ENCODE results near the gene BEND6.
"Not testable (repeated sequence)": the region's sequence is repeated elsewhere in the genome, so short reads cannot be mapped to it uniquely, and the experiment has no call there.

BEND6 gene

DNA sequence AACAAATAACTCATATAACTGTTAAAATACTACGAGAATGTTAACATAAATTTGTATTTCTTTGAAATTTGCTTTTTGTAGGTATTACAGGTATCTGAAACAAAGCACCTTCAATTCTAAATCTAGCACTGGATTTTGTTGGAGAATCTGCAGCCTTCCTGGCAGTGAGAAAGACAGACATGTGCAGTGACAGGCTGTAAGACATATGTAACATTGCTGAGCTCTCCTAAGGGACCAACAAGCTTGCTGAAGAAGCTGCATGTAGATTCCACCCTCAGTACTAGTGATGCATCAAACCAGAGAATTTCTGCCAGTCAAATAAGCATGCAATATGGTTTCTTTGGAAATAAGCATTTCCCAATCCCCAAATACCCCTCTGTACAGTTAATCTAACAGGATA, 71.1 kb downstream of the BEND6 start:
- DNase-seq (ENCODE audit: low read depth in 4 of 4, low spot score in 1 of 4): no peak

DNA sequence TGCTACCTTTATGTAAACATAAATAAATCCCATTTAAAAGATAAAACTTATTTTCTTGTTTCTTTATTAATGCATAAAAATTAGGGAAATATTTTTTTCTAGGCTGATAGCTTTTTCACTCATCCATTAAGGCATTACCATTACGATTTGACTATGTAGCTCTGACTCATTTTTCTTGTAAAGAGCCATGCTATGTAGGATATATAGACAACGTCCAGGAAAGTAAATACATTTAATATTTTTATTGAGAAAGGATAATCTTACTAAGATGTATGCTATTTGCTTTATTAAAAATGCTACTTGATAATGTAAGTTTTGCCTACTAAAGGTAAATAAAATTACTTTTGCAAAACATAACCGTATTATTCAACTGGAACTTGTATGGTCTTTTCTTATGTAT, 72.4 kb downstream of the BEND6 start:
- DNase-seq (ENCODE audit: low read depth in 4 of 4, low spot score in 1 of 4): no peak

DNA sequence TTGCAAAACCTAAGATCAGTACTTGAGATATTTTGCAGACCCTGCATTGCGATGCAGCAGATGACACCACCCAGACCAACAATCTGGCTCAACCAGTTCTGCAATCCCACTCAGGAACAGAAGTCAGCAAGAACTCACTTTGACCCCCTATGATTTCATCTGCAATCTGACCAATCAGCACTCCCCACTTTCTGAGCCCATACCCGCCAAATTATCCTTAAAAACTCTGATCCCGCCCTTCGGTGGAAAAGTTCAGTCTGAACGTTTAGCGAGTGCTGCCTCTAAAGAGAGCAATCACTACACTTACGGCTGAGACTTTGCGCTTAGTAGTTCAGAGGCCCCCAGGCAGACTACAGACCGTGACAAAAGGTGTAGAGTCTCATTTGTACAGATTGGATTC, 74.3 kb downstream of the BEND6 start:
- DNase-seq (ENCODE audit: low read depth in 4 of 4, low spot score in 1 of 4): no peak

DNA sequence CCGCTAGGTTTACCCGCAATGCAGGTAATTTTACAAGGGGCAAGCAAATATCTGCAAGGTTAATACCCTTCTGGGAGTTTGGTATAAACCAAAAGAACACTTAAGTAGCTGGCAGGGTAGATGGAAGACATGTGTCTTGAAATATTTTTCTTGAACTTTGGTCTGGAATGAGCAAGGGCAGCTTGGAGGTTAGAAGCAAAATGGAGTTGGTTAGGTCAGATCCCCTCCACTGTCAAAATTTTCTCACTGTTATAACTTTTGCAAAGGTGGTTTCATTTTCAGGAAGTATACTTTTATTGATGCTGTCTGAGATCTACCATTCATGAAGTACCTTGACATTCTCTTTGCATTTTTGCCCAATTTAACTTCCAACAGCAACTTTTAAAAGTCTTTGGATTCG, 78.3 kb downstream of the BEND6 start:
- no peak for DNase-seq (ENCODE audit: low read depth in 4 of 4, low spot score in 1 of 4)

DNA sequence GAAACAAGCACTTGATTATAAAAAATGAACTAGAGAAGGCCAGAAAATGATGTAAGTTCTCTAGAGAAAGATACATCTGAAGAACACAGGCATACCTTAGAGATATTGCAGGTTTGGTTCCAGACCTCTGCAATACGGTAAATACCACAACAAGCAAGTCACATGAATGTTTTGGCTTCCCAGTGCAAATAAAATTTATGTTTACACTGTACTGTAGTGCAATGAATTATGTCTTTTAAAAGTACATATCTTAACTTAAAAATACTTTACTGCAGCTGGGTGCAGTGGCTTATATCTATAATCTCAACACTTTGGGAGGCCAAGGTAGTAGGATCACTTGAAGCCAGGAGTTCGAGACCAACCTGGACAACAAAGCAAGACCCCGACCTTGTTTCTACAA, 80.6 kb downstream of the BEND6 start:
- no peak for DNase-seq (ENCODE audit: low read depth in 4 of 4, low spot score in 1 of 4)

DNA sequence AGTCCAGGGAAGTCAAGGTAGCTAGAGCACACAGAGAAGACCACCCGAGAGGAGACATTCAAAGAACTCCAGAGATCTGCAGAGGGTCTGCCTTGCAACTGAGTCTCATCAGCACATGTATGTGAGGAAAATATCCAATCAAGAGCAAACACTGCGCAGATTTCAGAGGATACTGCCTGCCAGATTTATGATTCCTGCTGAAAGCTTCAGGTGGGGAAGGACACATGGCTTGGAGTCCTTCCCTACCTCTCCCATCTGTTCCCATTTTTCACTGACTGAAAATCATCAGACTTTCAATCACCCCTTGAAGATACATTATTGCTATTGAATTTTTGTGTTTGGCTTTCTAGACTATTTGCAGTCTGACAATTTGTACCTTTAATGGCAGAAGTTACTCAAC, 84.0 kb downstream of the BEND6 start:
- DNase-seq (ENCODE audit: low read depth in 4 of 4, low spot score in 1 of 4): no peak

DNA sequence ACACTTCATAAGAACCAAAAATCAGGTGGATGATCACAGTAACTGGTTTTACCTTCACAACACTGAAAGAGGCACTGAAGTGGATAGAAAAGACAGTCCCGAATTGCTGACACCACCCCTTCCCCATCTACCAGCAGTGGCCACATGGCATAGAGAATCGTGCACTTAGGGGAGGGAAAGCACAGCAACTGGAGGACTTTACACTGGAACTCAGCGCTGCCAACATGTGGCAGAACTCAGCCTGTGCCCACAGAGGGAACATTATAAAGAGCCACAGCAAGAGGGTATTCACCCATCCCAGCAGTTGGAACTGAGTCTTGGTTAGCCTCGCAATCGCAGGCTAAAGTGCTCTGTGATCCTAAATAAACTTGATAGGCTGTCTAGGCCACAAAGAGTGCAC, 85.1 kb downstream of the BEND6 start:
- no peak for DNase-seq (ENCODE audit: low read depth in 4 of 4, low spot score in 1 of 4)

DNA sequence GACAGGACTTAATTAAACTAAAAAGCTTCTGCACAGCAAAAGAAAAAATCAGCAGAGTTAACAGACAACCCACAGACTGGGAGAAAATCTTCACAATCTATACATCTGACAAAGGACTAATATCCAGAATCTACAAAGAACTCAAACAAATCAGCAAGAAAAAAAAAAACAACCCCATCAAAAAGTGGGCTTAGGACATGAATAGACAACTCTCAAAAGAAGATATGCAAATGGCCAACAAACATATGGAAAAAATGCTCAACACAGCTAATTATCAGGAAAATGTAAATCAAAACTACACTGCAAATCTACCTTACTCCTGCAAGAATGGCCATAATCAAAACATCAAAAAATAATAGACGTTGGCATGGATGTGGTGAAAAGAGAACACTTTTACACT, 89.2 kb downstream of the BEND6 start:
- DNase-seq (ENCODE audit: low read depth in 4 of 4, low spot score in 1 of 4): not testable (repeated sequence)

DNA sequence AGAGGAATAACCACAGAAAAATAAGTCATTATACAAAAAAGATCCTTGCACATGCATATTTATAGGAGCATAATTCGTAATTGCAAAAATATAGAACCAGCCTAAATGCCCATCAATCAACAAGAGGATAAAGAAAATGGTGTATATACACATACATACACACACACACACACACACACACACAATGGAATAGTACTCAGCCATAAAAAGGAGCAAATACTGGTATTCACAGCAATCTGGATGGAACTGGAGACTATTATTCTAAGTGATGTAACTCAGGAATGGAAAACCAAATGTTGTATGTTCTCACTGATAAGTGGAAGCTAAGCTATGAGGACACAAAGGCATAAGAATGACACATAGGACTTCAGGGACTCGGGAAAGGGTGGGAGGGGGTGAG, 89.7 kb downstream of the BEND6 start:
- no peak for DNase-seq (ENCODE audit: low read depth in 4 of 4, low spot score in 1 of 4)

DNA sequence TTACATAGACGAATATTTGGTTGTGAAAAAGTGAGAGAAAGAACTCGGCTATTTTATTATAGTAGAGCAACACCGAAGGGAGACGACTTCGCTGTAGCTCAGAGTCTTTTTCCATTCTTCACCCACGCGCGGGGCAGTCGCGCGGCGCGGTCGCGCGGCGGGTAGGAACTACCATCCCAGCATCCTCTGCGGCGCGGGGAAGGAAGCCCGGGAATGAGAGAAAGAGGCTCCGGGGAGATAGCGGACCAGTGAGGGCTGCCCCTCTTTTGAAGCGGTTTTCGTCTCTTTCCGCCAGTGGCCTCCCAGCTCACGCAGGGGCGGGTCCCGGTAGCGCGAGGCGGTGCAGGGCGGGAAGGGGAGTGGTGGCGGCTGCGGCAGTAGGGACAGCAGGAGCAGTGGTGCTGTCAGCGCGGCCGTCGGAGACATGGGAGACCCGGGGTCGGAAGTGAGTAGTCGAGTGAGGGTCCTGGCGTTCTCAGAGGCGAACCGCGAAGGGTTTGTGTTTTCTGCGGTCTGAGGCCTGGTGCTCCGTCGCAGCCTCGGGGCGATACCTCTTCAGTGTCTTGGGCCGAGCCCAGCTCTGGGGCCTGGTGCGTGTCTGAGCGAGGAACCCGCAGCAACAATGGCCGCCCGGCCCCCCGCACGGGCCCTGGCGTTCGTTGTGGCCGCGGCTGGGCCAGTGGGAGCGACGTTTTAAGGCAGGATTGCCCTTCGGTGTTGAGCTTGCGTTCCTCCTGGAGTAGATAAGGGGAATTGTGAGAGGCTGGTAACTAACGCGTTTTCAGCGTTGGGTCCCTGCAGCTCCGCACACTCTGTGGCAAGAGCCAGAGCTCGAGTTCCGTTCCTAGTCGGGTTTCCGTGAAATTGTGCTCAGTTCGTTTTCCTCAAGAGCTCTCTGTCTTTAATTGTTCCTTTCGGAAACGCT, 91.7 kb downstream of the BEND6 start, which contains the start of gene KIAA1586:
Gene KIAA1586 (plus strand): TSS at position 362 of the 925 bp plus-strand sequence. CDS start 63 bp downstream, at position 425.
- peak; percentile 42 to 80 (median 64) for DNase-seq (ENCODE audit: low read depth in 4 of 4, low spot score in 1 of 4)

DNA sequence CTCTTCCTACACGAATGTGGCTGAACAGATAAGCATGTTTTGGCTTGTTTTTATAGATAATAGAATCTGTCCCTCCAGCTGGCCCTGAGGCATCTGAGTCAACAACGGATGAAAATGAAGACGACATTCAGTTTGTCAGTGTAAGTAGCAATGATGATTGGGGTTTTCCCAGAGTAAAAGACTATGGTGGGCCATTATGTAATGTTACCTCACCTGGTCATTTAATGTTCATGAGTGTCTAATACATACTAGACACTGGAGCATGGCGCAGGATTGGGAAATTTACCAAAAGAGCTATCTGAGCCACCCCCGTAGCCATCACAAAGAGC, 92.3 kb downstream of the BEND6 start:
- not testable (repeated sequence) for DNase-seq (ENCODE audit: low read depth in 4 of 4, low spot score in 1 of 4)

DNA sequence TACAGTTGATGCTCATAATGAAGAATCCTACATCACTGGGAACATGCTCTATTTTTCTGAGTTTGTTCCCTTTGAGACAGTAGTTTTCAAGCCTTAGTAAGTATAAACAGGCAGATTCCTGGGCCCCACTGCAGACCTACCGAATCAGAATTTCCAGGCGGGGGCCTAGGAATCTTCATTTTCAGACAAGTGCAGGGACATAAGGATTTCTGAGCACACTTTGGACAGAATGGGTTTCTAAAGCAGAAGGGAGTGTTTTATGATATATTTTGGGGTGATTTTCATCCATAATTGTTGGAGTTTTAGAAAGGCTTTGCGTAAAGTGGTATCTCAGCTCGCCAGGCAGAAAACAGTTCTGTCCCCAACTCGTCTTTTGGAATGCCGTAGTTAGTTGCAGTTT, 93.0 kb downstream of the BEND6 start:
- DNase-seq (ENCODE audit: low read depth in 4 of 4, low spot score in 1 of 4): not testable (repeated sequence)

DNA sequence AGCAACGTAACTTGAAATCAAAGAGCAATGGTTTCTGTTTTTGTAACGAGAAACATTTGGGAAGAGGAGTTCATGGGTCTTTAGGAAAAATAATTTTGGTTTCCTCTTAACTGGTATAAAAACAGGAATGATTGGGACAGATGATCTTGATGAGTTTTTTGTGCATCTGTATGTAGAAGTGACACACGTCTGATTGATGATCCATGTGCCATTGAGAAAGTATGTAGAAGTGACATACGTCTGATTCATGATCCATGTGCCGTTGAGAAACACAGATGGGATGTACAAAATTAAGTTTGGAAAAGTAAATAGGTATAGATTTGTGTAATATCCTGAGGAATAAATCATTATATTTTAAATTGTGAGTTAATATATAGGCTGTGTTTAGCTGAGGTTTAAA, 93.7 kb downstream of the BEND6 start:
- DNase-seq (ENCODE audit: low read depth in 4 of 4, low spot score in 1 of 4): no peak

DNA sequence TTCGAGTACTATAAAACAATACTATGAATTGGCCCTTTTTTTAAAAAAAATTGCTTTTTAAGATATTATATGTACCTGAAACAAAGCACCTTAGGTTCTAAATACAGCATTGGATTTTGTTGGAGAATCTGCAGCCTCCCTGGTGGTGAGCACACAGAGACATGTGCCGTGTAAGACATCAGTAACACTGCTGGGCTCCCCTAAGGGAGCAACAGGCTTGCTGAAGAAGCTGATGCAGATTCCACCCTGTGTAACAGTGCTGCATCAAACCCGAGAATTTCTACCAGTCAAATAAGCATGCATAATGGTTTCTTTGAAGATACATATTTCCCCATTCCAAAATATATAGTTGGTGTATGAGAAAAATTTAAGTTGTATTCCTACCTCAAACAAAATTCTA, 108.9 kb downstream of the BEND6 start:
- no peak for DNase-seq (ENCODE audit: low read depth in 4 of 4, low spot score in 1 of 4)

DNA sequence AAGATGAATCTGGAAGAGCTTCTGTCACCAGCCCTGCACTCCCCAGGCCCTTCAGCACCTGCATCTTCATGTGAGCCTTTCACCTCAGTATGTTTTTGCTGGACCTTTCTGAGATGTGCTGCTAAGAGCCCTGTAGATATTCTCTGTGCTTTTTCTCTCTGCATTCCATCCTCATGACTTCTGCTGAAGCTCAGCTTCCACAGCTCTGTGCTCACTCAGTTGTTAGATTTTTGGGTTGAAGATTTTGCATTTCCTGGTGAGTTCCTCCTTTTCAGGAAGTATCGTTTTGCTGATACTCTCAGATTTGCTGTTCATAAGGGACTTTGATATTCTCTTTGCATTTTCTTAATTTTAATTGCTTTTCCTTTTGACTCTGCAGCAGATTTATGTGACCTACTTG, 109.9 kb downstream of the BEND6 start:
- no peak for DNase-seq (ENCODE audit: low read depth in 4 of 4, low spot score in 1 of 4)

DNA sequence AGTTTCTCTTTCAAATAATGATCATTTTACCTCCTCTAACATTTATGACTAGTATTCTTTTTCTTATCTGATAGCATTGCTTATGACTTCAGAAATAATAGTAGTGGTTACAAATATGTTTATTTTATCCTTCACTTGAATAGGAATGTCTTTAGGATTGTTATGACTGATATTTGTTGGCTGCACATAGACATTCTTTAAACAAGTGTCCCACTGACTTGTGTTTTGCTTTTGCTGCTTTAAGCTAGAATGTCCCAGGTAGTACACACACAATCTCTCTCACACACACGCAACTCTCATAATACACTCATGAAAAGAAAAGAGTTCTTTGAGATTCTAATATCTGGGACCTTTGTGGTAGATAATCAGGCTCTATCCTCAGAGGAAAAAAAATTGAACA, 113.2 kb downstream of the BEND6 start:
- no peak for DNase-seq (ENCODE audit: low read depth in 4 of 4, low spot score in 1 of 4)

DNA sequence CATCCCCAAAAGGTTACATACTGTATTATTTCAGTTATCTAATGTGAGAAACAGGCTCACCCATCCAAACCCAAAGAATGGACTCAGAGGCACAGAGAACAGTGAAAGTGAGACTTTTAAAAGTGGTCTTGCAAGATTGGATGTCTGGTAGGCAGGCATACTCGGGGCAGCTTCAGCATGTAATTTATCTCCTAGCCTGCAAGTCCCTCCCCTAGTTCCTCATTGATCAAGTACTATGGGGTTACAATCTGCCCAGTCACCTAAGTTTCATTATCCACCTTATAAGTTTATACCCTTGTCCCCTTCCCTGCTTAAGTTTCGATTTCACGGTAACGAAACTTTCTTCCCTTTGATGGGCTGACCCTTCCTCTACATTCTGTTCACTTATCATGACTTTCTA, 114.3 kb downstream of the BEND6 start:
- DNase-seq (ENCODE audit: low read depth in 4 of 4, low spot score in 1 of 4): no peak

DNA sequence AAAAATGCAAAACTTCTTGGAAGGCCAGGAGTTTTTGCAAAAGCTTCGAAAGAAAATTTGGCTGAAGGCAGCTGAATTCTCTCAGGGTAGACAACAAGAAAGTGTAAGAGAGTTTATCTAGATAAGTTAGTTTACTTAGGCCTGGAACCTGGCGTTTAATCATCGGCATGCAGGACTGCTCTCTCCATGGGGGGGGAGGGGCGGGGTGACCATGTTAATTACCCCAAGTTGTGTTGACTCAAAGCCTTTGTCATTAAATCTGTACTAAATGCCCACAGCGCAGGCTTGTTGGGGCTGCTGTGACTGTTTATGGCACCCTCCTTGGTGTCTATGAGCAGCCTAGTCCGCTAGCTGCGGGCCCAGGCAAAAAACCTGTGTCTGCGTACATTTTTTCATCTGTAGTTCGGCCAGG, 115.0 kb downstream of the BEND6 start:
- DNase-seq (ENCODE audit: low read depth in 4 of 4, low spot score in 1 of 4): no peak

DNA sequence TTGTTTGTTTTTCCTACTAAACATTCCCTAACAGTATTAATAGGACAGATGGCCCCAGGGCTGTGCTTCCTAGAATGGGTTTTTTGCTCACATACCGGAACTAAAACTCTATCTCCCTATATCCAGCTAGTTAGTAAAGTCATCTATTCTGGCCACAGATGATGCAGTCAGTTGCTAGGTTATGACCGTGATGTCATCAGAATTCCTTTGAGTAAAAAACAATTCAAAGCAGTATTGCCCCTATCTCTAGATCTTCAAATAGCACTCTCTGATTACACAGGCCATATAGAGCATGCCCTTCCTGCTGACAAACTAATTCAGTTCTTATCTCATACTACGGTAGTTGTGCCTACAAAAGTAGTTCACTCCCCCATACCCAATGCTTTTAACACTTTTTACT, 117.2 kb downstream of the BEND6 start:
- DNase-seq (ENCODE audit: low read depth in 4 of 4, low spot score in 1 of 4): no peak

DNA sequence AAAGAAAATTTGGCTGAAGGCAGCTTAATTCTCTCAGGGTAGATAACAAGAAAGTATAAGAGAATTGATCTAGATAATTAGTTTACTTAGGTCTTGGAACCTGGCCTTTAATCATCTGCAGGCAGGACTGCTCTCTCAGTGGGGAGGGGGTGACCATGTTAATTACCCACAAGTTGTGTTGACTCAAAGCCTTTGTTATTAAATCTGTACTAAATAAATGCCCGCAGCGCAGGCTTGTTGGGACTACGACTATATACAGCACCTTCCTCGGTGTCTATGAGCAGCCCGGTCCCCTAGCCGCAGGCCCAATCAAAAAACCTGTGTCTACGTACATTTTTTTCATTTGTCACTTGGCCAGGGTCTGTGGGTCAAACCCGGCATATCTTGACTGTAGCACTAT, 119.5 kb downstream of the BEND6 start:
- DNase-seq (ENCODE audit: low read depth in 4 of 4, low spot score in 1 of 4): no peak

DNA sequence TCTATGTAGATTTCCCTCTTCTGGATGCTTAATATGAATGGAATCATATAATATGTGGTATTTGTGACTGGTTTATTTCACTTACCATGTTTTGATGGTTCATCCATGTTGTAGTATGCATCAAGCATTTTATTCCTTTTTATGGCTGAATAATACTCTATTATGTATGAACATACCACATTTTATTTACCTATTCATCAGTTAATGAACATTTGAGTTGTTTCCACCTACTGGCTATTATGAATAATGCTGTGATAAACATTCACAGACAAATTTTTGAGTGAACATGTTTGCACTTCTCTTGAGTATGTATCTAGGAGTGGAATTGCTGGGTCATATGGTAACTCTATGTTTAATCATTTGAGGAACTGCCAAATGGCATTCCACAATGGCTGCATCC, 120.2 kb downstream of the BEND6 start:
- no peak for DNase-seq (ENCODE audit: low read depth in 4 of 4, low spot score in 1 of 4)

Data from stimulated activated CD4-positive, alpha-beta T cell treated with anti-CD3 and anti-CD28 coated beads, Interleukin-1b, Interleukin-23, amount 100 ng/mL, for 24 hours (primary cell).